Activated T-cell treated with anti-CD3 and anti-CD28 coated beads, Interleukin-2, amount 50 U/mL, for 4 hours (primary cell): ENCODE results near the gene SLC26A1. TPM values are rescaled to one million over a fixed set of nuclear protein-coding genes. Genes with fewer than 3 reads are reported as not detected.
"Not testable (repeated sequence)": the region's sequence is repeated elsewhere in the genome, so short reads cannot be mapped to it uniquely, and the experiment has no call there.

ENCODE experiments used
- ATAC-seq, 2 donors: fragments of 200-7000 bp; cut with Tn5 transposase; one replicate each; pipeline ENCODE4 v1.10.0; 2021
- DNase-seq: peaks from one replicate; pipeline ENCODE4 v3.0.0-alpha.2; 2020
- H3K27me3 Mint-ChIP-seq: one replicate; pipeline ENCODE4 v1.8.0; 2021; ENCODE audit warnings: low read depth, mixed read lengths
- H3K36me3 Mint-ChIP-seq: one replicate; pipeline ENCODE4 v1.8.0; 2022; ENCODE audit warnings: mixed read lengths; ENCODE audit not compliant: insufficient read depth
- H3K4me1 Mint-ChIP-seq: one replicate; pipeline ENCODE4 v1.8.0; 2021; ENCODE audit warnings: low read depth, mixed read lengths
- H3K4me3 Mint-ChIP-seq: one replicate; pipeline ENCODE4 v1.8.0; 2021; ENCODE audit warnings: mild to moderate bottlenecking, moderate library complexity, mixed read lengths
- H3K9me3 Mint-ChIP-seq: one replicate; pipeline ENCODE4 v1.8.0; 2021; ENCODE audit warnings: mixed read lengths
- total RNA-seq, 3 donors: library from RNA; stranded (reverse); gene quantifications; one replicate each; pipeline ENCODE4 v1.2.1, GENCODE V29; 2021

The SLC26A1 gene
- total RNA-seq, 3 donors from 2014 or later: 0.05 TPM; not detected in 2

GRCh38 chr4:989722-990471 is 3.3 kb downstream of the SLC26A1 start:
- Mint-ChIP-seq H3K27me3 (no peaks in the 10 kb centered on the region), H3K4me1 (peaks cover 24% of the 10 kb centered on the region), H3K4me3 (no peak overlapping the region), H3K36me3 (no peaks in the 10 kb centered on the region), H3K9me3 (no peaks in the 10 kb centered on the region)
- DNase-seq (no peak), ATAC-seq (no peak)

- H3K9me3 Mint-ChIP-seq: no peaks in the 10 kb centered on the region
- no peaks in the 10 kb centered on the region for H3K36me3 Mint-ChIP-seq
- H3K4me1 Mint-ChIP-seq: peaks cover 28% of the 10 kb centered on the region
- ATAC-seq (no peak), DNase-seq (no peak)
- H3K27me3 Mint-ChIP-seq: no peaks in the 10 kb centered on the region
- H3K4me3 Mint-ChIP-seq: no peak overlapping the region
Measured at GRCh38 chr4:988726-989721, 4.2 kb downstream of the SLC26A1 start.

- H3K36me3 Mint-ChIP-seq: no peaks in the 10 kb centered on the region
- peaks cover 28% of the 10 kb centered on the region for H3K4me1 Mint-ChIP-seq
- no peaks in the 10 kb centered on the region for H3K9me3 Mint-ChIP-seq
- DNase-seq (no peak), ATAC-seq (no peak)
- peak overlapping the region; percentile 80 for H3K4me3 Mint-ChIP-seq
- no peaks in the 10 kb centered on the region for H3K27me3 Mint-ChIP-seq
Measured at GRCh38 chr4:987624-988513, 5.3 kb downstream of the SLC26A1 start.

GRCh38 chr4:986879-987623 is 6.2 kb downstream of the SLC26A1 start, which contains the start of gene IDUA:
Gene IDUA (plus strand): TSS chr4:987044. CDS start chr4:987085, 41 bp downstream.
- DNase-seq (peak; percentile 86), ATAC-seq (peak; percentile 84)
- H3K9me3 Mint-ChIP-seq: no peaks in the 10 kb centered on the region
- peaks cover 28% of the 10 kb centered on the region for H3K4me1 Mint-ChIP-seq
- no peaks in the 10 kb centered on the region for H3K27me3 Mint-ChIP-seq
- H3K4me3 Mint-ChIP-seq: peak within 1 kb of the TSS; percentile 88
- no peaks in the 10 kb centered on the region for H3K36me3 Mint-ChIP-seq

DNA sequence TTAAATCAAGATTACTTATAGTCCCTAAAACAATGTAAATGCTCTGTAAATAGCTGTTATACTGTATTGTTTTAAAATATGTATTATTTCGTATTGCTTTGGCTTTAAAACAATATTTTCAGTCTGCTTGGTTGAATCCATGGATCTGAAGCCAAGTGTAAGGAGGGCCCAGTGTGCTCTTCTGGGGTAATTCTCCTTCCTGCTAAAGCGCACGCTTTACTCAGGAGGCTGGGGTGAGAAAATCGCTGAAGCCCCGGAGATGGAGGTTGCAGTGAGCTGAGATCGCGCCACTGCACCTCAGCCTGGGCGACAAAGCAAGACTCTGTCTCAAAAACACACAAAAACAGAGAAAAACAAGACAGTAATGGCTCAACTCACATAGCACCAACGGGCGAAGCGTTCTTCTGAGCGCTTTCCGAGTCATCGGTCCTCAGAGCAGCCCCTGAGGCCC is 6.8 kb downstream of the SLC26A1 start:
- Mint-ChIP-seq H3K27me3 (no peaks in the 10 kb centered on the region), H3K4me3 (peak overlapping the region; percentile 88), H3K4me1 (peaks cover 28% of the 10 kb centered on the region), H3K36me3 (no peaks in the 10 kb centered on the region), H3K9me3 (no peaks in the 10 kb centered on the region)
- DNase-seq: no peak
- peak in 1 of 2 donors; percentile 24 for ATAC-seq

GRCh38 chr4:985123-985830 is 7.9 kb downstream of the SLC26A1 start:
- Mint-ChIP-seq H3K36me3 (no peaks in the 10 kb centered on the region), H3K4me1 (peaks cover 28% of the 10 kb centered on the region), H3K4me3 (peak overlapping the region; percentile 63), H3K9me3 (no peaks in the 10 kb centered on the region), H3K27me3 (no peaks in the 10 kb centered on the region)
- DNase-seq (peak; percentile 68), ATAC-seq (peak; percentile 59 to 68)

- no peaks in the 10 kb centered on the region for H3K9me3 Mint-ChIP-seq
- peaks cover 28% of the 10 kb centered on the region for H3K4me1 Mint-ChIP-seq
- ATAC-seq (no peak), DNase-seq (no peak)
- peak overlapping the region; percentile 63 for H3K4me3 Mint-ChIP-seq
- no peaks in the 10 kb centered on the region for H3K27me3 Mint-ChIP-seq
- H3K36me3 Mint-ChIP-seq: no peaks in the 10 kb centered on the region
Measured at GRCh38 chr4:984336-985054, 8.7 kb downstream of the SLC26A1 start.

DNA sequence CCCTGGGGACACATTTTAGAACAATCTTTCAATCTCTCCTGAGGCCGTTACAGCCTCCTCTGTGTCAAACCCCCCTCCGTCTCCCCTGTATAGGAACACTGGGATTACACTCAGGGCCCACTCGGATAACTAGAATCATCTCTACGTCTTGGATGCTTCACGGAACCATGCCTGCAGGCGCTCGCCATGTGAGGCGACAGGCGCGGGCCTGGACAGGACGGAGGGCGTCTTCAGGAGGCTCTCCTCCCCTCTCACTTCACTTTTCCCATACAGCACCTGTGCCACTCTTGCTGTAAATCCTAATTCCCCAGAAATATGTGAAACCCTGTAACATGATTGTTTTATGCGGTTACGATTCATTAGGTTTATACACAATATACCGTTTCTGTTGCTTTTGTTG is 10.4 kb downstream of the SLC26A1 start:
- ATAC-seq: no peak
- DNase-seq: no peak
- no peak overlapping the region for H3K4me3 Mint-ChIP-seq
- no peaks in the 10 kb centered on the region for H3K9me3 Mint-ChIP-seq
- no peaks in the 10 kb centered on the region for H3K36me3 Mint-ChIP-seq
- H3K4me1 Mint-ChIP-seq: peaks cover 24% of the 10 kb centered on the region
- no peaks in the 10 kb centered on the region for H3K27me3 Mint-ChIP-seq

DNA sequence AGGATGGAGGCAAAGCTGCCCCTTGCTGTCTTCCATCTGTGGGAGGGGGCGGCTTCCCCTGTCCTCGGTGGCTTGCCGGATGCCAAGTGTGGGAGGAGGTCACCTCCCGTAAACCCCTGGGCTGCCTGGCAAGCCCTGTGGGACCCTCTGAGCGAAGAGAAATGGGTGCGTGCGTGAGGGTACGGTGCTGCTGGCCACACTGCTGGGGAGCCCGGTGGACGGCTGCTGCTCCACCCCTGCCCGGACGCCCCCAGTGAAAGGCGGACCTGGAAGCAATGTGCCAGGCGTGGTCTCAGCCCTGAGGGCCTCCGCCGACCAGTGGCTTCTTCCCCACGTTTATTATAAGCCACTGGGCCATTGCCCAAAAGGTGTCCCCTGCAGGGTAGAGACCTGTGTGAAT is 10.9 kb downstream of the SLC26A1 start:
- ATAC-seq: no peak
- no peak for DNase-seq
- Mint-ChIP-seq H3K4me1 (peaks cover 21% of the 10 kb centered on the region), H3K27me3 (no peaks in the 10 kb centered on the region), H3K9me3 (no peaks in the 10 kb centered on the region), H3K4me3 (no peak overlapping the region), H3K36me3 (no peaks in the 10 kb centered on the region)

DNA sequence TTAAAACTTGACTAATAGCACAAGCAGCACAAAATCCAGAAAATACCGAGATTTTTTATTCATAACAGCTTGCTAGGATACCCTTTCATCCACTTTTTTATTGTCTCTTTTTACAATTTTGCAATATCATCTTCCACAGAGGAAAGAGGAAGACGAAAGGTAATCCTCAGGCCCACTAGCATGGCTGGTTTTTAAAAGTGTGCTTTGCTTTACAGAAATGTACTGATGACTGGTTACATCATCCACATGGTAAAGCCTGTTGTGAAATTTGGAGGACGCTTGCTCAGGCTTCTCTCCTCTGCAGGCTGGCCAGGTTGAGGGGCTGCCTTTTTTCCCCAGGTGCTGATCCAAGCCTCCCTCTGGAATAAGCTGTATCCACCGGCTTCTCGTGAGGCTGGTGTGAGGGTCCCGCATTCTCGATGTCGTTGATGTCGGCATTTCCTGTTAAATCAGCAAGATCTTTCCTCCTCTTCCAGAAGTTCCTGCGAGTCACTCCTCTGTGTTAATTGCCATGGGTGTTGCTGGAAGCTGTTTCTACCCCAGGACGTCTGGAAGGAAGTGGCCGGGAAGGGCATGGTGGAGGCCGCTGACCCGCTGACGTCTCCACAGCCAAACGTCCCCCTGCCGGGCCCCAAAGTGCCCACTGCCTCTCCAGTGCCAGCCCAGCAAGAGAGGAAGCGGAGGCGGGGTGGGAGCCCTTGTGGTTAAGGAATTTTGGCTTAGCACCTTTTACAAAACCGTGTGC is 14.1 kb downstream of the SLC26A1 start:
- ATAC-seq: no peak
- no peak for DNase-seq
- H3K9me3 Mint-ChIP-seq: no peaks in the 10 kb centered on the region
- no peak overlapping the region for H3K4me3 Mint-ChIP-seq
- no peaks in the 10 kb centered on the region for H3K27me3 Mint-ChIP-seq
- H3K36me3 Mint-ChIP-seq: no peaks in the 10 kb centered on the region
- no peaks in the 10 kb centered on the region for H3K4me1 Mint-ChIP-seq

GRCh38 chr4:976016-976415 is 17.2 kb downstream of the SLC26A1 start:
- DNase-seq, H3K4me1 Mint-ChIP-seq, H3K4me3 Mint-ChIP-seq, H3K9me3 Mint-ChIP-seq, H3K36me3 Mint-ChIP-seq, H3K27me3 Mint-ChIP-seq, ATAC-seq: not testable (repeated sequence)

- Mint-ChIP-seq H3K36me3 (no peaks in the 10 kb centered on the region), H3K4me3 (no peak overlapping the region), H3K9me3 (no peaks in the 10 kb centered on the region), H3K4me1 (peaks cover 11% of the 10 kb centered on the region), H3K27me3 (no peaks in the 10 kb centered on the region)
- ATAC-seq: no peak
- DNase-seq: no peak
Measured at GRCh38 chr4:974668-975067, 18.5 kb downstream of the SLC26A1 start.
